Right forelimb (tissue), 1 donor: Measurements from ENCODE around the gene ATP5PD.
A peak's percentile ranks its signal among the peaks of the same experiment; 100 is the strongest.

Source experiments
- DNase-seq: peaks from one replicate; pipeline ENCODE4 v3.0.0-alpha.2; 2018

Gene ATP5PD

GRCh38 chr17:75046407-75047289 is at the start of gene ATP5PD, which contains the start of gene KCTD2:
TSS of gene ATP5PD (minus strand) at chr17:75046969. CDS start at chr17:75042650, 4,319 bp downstream.
TSS of gene KCTD2 (plus strand) at chr17:75047225. CDS start at chr17:75047251, 26 bp downstream.
- peak; percentile 98 for DNase-seq

DNA sequence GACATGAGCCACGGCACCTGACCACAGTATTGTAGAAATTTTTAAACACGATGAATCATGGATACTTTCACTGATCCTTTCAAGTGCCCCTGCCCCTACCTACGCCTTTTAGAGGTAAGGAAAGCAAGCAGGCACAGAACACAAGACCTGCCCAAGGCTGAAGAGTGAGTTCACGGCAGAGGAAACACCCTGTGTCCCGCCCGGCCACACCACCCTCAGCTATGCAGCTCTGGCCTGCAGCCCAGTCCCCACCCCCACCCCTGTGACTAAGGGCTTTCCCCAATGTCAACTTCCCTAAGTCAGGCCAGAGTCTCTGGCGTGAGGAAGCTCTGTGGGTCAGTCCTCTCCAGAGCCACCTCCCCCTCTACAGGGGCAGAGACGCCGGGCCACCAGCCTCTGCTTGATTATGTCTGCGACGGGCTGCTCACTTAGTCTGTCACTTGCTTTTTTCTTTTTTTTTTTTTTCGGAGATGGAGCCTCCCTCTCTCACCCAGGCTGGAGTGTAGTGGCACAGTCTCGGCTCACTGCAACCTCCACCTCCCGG is 49.4 kb upstream of the ATP5PD start:
- no peak for DNase-seq

GRCh38 chr17:75094871-75095399 is 48.2 kb upstream of the ATP5PD start:
- no peak for DNase-seq

GRCh38 chr17:75093548-75094158 is 46.9 kb upstream of the ATP5PD start:
- DNase-seq = no peak

GRCh38 chr17:75091855-75092327 is 45.1 kb upstream of the ATP5PD start:
- DNase-seq = no peak

DNA sequence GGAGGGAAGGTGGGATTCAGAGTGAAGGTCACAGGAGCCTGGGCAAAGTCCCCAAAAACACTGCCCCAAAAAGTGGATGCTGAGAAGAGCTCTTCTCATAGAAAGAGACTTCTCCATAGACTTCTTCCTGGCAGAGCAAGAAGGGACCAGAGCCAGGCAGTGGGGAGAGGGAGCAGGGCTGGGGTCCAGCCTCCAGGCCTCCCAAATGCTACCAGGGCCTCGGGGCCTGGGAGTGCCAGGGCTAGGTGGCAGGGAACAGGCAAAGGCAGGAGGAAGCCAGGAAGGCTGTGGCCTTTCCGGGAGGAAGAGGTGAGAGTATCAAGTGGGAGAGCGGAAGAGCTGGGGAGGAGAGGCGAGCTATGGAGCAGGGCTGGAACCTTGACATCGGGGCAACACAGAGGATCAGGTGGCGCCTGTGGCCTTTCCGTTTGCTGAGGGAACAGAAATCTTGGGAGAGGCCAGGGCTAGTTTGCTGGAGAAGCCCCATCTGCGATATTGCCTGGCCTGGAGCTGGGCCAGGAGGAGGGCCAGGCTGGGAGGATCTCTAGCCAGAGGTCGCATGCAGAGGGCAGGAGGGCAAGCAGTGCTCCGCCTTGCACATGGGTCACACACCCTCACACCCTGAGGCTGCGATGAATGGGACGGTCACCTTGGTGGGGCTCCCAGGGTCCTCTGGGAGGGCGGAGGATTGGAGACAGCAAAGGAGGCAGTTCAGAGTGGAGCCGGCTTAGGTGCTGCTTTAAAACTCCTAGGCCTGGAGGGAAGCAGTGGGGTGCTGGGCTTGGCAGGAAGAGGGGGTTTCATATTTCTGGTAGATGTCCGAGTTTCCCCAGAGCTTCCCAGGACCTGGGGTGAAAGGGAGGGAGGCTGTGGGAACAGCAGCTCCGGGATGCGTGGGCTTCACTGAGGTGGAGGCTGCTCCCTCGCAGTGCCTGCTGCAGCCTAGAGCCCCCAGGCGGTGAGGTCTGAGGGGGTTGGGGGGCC is 44.4 kb upstream of the ATP5PD start:
- no peak for DNase-seq

- no peak for DNase-seq
Observed at GRCh38 chr17:75088465-75089417, 42.0 kb upstream of the ATP5PD start.

- DNase-seq = peak; percentile 90
Observed at GRCh38 chr17:75087558-75088453, 41.0 kb upstream of the ATP5PD start, which contains the start of gene SLC16A5. TSS of gene SLC16A5 (plus strand) at chr17:75087954. CDS start at chr17:75093637, 5,683 bp downstream.

GRCh38 chr17:75087182-75087557 is 40.4 kb upstream of the ATP5PD start:
- no peak for DNase-seq

- no peak for DNase-seq
Observed at GRCh38 chr17:75086496-75087181, 39.9 kb upstream of the ATP5PD start.

GRCh38 chr17:75084039-75084660 is 37.4 kb upstream of the ATP5PD start:
- no peak for DNase-seq

DNA sequence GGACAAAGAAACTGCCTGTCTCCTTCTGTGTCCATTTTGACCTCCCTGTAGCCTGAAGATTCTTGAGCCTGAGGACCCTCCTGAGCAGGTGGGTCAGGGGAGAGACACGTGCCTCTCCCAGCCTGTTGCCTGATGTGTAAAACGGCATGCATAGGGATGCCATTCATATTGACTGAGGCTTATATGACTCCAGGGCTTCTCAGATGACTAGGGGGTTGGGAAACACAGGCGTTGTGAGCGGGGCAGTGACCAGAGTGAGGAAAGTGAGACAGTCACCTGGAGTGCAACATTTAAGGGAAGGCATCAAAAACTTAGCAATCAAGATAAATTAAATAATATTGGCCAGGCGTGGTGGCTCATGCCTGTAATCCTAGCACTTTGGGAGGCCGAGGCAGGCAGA is 35.9 kb upstream of the ATP5PD start:
- no peak for DNase-seq

GRCh38 chr17:75081611-75082540 is 35.1 kb upstream of the ATP5PD start:
- no peak for DNase-seq

DNA sequence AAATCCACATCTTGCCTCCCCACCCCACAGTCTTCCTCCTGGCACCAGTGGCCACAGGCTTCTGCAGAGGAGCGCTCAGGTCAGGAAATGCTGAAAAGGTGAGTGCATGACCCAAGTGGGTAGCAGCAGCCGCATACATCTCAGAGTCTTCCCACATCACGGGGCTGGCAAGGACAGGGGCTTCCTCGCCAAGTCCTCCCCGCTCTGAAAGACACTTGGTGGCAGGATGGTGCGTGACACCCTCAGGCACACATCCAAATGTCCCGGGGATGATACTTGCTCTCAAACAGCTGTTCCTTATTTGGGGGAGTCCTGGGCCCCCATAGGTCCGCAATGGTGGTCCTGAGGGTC is 32.2 kb upstream of the ATP5PD start:
- DNase-seq = no peak

- no peak for DNase-seq
Observed at GRCh38 chr17:75078284-75079022, 31.7 kb upstream of the ATP5PD start.

DNA sequence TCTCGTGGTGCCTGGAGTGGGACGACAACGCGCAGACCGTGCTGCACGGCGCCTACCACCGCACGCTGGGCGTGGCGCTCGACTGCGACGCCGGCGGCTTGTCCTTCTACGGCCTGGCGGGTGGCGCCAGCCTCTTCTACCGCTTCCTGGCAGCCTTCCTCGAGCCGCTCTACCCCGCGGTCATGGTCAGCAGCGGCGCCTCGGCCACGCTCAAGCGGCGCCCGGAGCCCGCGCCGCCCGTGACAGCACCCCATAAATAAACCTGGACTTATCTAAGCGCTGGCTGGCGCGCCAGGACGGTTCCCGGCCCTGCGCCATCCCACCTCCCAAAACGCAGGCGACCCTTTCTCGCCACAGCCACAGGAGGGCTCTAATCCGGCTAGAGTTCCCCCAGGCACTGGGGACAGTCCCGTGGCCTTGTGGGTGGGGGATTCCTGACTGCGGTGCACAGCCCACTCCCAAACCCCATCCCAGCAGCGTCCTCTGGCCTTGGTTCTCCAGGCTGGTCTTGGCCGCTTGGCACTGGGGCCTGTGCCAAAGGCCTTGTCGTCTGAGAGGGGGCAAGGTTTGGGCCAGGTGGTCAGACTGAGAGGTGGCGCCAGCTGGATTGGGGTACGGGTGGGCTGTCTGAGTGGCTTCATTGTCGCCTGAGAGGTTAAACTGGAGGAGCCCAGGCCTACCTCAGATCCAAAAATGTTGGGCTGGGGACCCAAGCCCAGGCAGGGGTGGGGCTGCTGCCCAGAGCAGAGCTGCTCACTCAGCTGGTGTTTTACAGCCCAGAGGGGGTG is 30.9 kb upstream of the ATP5PD start:
- DNase-seq = no peak
